ENCODE results near the gene LAMC1. TPM values are rescaled to one million over a fixed set of nuclear protein-coding genes. Genes with fewer than 3 reads are reported as not detected.
A peak's percentile ranks its signal among the peaks of the same experiment; 100 is the strongest.

Gene LAMC1
- total and polyA plus RNA-seq, 2 experiments from 2014 or later, result 185 to 686 TPM

DNA sequence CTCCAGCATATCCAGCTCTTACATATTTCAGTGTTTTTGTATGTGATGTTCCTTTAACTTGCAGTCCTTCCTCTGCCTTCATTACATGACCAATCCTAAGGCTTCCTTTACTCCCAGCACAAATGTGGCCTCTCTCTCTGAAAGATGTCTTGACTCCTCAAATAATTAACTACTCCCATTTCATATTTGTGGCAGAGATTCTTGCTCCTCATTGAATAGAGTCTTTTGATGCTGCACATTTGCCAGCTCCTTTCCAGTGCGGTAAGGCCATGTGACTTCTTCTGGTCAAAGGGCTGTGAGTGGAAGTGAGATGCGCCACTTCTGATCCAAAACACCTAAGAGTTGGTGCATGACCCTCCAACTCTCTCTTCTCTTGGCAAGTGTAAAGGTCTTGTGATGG lies 19.1 kb upstream of the LAMC1 start:
- TF ChIP-seq EZH2 (IDR thresholded peaks at IDR 0.05; ENCODE audit: insufficient read depth, poor library complexity, severe bottlenecking) (no peak), EZH2phosphoT487 (IDR thresholded peaks at IDR 0.05; ENCODE audit: insufficient read depth, low read depth) (no peak)
- Histone ChIP-seq H3K4me3 (no peak overlapping the region), H3K9me3 (ENCODE audit: low read depth) (no peaks in the 10 kb centered on the region), H3K9me2 (ENCODE audit: insufficient read depth) (no peaks in the 10 kb centered on the region), H3K79me2 (ENCODE audit: insufficient read depth) (no peaks in the 10 kb centered on the region), H3F3A (ENCODE audit: insufficient read depth) (no peaks in the 10 kb centered on the region), H2AFZ (no peak overlapping the region), H3K36me3 (ENCODE audit: low read depth) (no peaks in the 10 kb centered on the region), H3K4me1 (ENCODE audit: insufficient read depth) (peaks cover 22% of the 10 kb centered on the region), H3K9ac (no peak overlapping the region), H3K27me3 (replicated peaks; ENCODE audit: insufficient read depth) (no peaks in the 10 kb centered on the region), H3K27ac (no peak overlapping the region), H3K4me2 (ENCODE audit: unreplicated experiment) (no peak overlapping the region), H4K20me1 (ENCODE audit: insufficient read depth) (no peaks in the 10 kb centered on the region)
- 96 to 100% methylated on average over 2 of the region's 2 CpGs for WGBS, 2 experiments (ENCODE audit: low coverage in 1 of 2, low lambda C conversion rate in 2 of 2, missing lambda C conversion rate in 2 of 2)
- in situ Hi-C loops (cut with MboI), result no loop called here
- no peak for DNase-seq

GRCh38 chr1:183011859-183012258 lies 11.4 kb upstream of the LAMC1 start:
- peaks cover 5% of the 10 kb centered on the region; the same call in 1 of the 2 replicates for H3K4me1 ChIP-seq (ENCODE audit: insufficient read depth)
- no peak overlapping the region for H3K4me2 ChIP-seq (ENCODE audit: unreplicated experiment)
- DNase-seq, result no peak
- no peaks in the 10 kb centered on the region for H4K20me1 ChIP-seq (ENCODE audit: insufficient read depth)
- no peaks in the 10 kb centered on the region for H3K36me3 ChIP-seq (ENCODE audit: low read depth)
- H2AFZ ChIP-seq, result peak overlapping the region; percentile 25; the same call in 1 of the 2 replicates
- H3K4me3 ChIP-seq, result no peak overlapping the region
- TF ChIP-seq EZH2phosphoT487 (IDR thresholded peaks at IDR 0.05; ENCODE audit: insufficient read depth, low read depth) (no peak), EZH2 (IDR thresholded peaks at IDR 0.05; ENCODE audit: insufficient read depth, poor library complexity, severe bottlenecking) (no peak)
- in situ Hi-C loops (cut with MboI), result no loop called here
- no peaks in the 10 kb centered on the region for H3F3A ChIP-seq (ENCODE audit: insufficient read depth)
- H3K9ac ChIP-seq, result no peak overlapping the region
- no peak overlapping the region for H3K27ac ChIP-seq
- H3K9me2 ChIP-seq (ENCODE audit: insufficient read depth), result no peaks in the 10 kb centered on the region
- H3K27me3 ChIP-seq (replicated peaks; ENCODE audit: insufficient read depth), result no peaks in the 10 kb centered on the region
- H3K9me3 ChIP-seq (ENCODE audit: low read depth), result no peaks in the 10 kb centered on the region
- WGBS, 2 experiments (ENCODE audit: low coverage in 1 of 2, low lambda C conversion rate in 2 of 2, missing lambda C conversion rate in 2 of 2), result 21 to 26% methylated on average over 4 of the region's 4 CpGs
- H3K79me2 ChIP-seq (ENCODE audit: insufficient read depth), result no peaks in the 10 kb centered on the region

GRCh38 chr1:183012301-183012994 lies 10.8 kb upstream of the LAMC1 start:
- H2AFZ ChIP-seq, result peak overlapping the region; percentile 25; the same call in 1 of the 2 replicates
- WGBS, 2 experiments (ENCODE audit: low coverage in 1 of 2, low lambda C conversion rate in 2 of 2, missing lambda C conversion rate in 2 of 2), result 93 to 94% methylated on average over 6 of the region's 6 CpGs
- no peaks in the 10 kb centered on the region for H3K9me3 ChIP-seq (ENCODE audit: low read depth)
- H3K9me2 ChIP-seq (ENCODE audit: insufficient read depth), result no peaks in the 10 kb centered on the region
- no peak overlapping the region for H3K4me2 ChIP-seq (ENCODE audit: unreplicated experiment)
- H3K79me2 ChIP-seq (ENCODE audit: insufficient read depth), result no peaks in the 10 kb centered on the region
- no peak overlapping the region for H3K4me3 ChIP-seq
- no peak for TF ChIP-seq EZH2 (IDR thresholded peaks at IDR 0.05; ENCODE audit: insufficient read depth, poor library complexity, severe bottlenecking)
- no peak for TF ChIP-seq EZH2phosphoT487 (IDR thresholded peaks at IDR 0.05; ENCODE audit: insufficient read depth, low read depth)
- no peak for DNase-seq
- H3K27me3 ChIP-seq (replicated peaks; ENCODE audit: insufficient read depth), result no peaks in the 10 kb centered on the region
- H3K36me3 ChIP-seq (ENCODE audit: low read depth), result no peaks in the 10 kb centered on the region
- no peaks in the 10 kb centered on the region for H4K20me1 ChIP-seq (ENCODE audit: insufficient read depth)
- H3K9ac ChIP-seq, result no peak overlapping the region
- no peak overlapping the region for H3K27ac ChIP-seq
- no peaks in the 10 kb centered on the region for H3F3A ChIP-seq (ENCODE audit: insufficient read depth)
- in situ Hi-C loops (cut with MboI), result no loop called here
- H3K4me1 ChIP-seq (ENCODE audit: insufficient read depth), result peaks cover 5% of the 10 kb centered on the region; the same call in 1 of the 2 replicates

GRCh38 chr1:183019139-183019740 lies 4.0 kb upstream of the LAMC1 start:
- no peak overlapping the region for H3K4me2 ChIP-seq (ENCODE audit: unreplicated experiment)
- no peak for DNase-seq

More at GRCh38 chr1:183019139-183019740, 4.0 kb upstream of the LAMC1 start:
- Histone ChIP-seq H3K4me3 (no peak overlapping the region), H3K79me2 (ENCODE audit: insufficient read depth) (peaks cover 6% of the 10 kb centered on the region), H3K9ac (no peak overlapping the region), H3K4me1 (ENCODE audit: insufficient read depth) (peaks cover 8% of the 10 kb centered on the region), H4K20me1 (ENCODE audit: insufficient read depth) (no peaks in the 10 kb centered on the region), H3F3A (ENCODE audit: insufficient read depth) (peaks cover 13% of the 10 kb centered on the region), H3K9me2 (ENCODE audit: insufficient read depth) (no peaks in the 10 kb centered on the region), H3K36me3 (ENCODE audit: low read depth) (no peaks in the 10 kb centered on the region), H2AFZ (no peak overlapping the region), H3K27me3 (replicated peaks; ENCODE audit: insufficient read depth) (no peaks in the 10 kb centered on the region), H3K9me3 (ENCODE audit: low read depth) (no peaks in the 10 kb centered on the region), H3K27ac (no peak overlapping the region)
- TF ChIP-seq EZH2 (IDR thresholded peaks at IDR 0.05; ENCODE audit: insufficient read depth, poor library complexity, severe bottlenecking), result no peak
- no peak for TF ChIP-seq EZH2phosphoT487 (IDR thresholded peaks at IDR 0.05; ENCODE audit: insufficient read depth, low read depth)
- in situ Hi-C loops (cut with MboI), result no loop called here
- WGBS, 2 experiments (ENCODE audit: low coverage in 1 of 2, low lambda C conversion rate in 2 of 2, missing lambda C conversion rate in 2 of 2), result 37 to 39% methylated on average over 3 of the region's 3 CpGs
